DMS 273 (cell line): ENCODE results near the gene SURF1.
"Not testable (repeated sequence)": the region's sequence is repeated elsewhere in the genome, so short reads cannot be mapped to it uniquely, and the experiment has no call there.

Source experiments
- DNase-seq: peaks from one replicate; lab custom pipeline; 2025; ENCODE audit not compliant: unreplicated experiment; lab: John Stamatoyannopoulos, UW

Gene SURF1

DNA sequence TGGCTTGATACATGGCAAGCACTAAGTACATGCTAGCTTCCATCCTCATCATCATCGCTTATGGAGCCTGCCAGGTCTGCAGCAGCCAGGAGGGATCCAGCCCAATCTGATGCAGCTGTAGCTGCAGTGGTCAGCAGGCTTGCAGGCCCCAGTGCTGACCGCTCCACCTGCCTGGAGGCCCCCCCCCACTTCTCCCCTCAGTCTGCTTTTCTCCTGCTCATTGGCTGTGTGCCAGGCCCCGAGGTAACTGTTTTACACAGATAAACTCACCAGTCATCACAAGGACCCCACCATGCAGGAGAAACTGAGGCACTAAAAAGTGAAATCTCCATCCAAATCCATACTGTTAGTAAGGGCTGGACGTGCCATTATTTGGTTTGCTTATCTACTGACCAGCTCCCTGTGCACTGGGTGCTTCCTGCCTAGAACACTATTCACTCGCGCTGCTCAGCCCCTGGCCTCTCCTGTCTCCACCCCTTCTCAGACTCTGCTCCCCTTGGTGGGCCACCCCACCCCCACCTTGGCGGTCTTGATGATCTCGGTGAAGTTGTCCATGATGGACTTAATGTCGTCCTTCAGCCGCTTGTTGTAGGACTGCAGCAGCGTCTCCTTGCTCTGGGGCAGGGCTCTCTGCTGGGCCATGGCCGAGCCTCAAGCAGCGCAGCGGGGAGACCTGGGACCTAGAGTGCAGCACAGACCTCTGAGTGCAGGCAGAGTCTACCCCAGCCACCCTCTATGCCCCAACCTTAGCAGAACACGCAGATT is 10.1 kb downstream of the SURF1 start:
- DNase-seq, result no peak

DNA sequence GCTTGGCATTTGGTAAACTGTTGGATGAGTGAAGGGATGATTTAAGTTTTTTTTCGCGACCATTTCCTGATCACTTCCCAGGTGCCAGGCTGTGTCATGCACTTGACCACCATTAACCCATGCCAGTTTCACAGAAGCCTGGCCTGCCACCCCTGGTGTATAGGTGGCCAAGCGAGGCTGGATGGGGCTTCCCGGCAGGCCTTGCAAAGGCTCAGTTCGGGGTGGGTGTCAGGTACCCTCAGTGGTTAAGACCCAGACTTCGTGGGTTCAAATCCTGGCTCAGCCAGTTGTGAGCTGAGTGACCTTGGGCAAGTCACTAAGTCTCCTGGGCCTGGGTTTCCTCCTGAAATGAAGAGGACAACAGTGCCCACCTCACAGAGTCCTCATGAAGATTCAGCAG is 10.7 kb downstream of the SURF1 start:
- no peak for DNase-seq

DNA sequence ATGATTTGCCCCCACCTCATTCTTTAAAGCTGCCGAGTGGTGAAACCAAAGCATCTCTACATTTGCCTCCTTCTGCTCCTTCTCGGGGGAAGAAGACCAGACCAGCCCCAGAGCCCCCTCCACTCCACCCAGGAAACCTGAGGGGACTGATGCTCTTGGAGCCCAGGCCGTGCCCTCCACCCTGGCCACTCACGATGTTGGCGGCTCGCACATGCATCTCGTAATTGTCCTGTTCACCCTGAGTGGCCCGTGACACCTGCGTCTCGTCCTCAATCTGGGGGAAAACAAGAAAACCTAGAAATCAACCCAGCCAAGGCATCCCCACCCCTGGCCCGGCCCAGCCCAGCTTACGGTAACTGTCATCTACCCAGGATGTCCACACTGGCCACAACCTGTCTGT is 11.3 kb downstream of the SURF1 start:
- DNase-seq, result no peak

DNA sequence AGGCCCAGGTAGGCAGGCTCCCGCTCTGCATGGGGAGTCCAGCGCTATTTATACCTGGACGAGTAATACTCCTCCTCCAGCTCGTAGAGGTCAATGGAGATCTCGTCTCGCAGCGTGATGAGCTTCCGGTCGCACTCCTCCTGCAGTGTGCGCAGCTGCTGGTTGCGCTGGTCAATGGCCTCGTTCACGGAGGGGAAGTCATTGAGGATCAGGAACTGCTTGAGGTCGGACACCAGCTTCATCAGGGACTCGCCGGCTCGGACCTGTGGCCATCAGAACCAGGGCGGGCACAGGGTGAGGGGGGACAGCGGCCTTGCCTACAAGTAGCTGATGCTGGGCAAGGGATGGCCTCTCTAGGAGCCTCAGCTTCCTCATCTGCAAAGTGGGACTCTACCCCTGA is 12.2 kb downstream of the SURF1 start:
- no peak for DNase-seq

DNA sequence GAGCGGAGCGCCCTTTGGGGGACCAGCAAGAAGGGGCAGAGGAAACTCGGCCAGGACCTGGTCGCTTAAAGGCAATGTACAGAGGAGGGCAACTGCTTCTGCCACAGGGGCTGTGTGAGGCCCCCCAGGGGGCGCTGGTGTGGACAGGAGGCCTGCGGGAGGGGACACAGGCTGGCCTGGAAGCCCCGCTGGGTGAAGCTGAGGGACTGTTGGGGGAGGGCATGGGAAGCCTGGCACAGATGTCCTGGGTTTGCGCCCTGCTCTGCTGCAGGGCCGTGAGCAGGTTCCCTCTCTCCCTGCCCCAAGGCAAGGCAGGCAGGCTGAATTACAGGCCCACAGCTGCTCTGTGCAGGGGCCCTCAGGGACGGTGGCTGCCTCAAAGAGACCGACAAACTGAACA is 13.7 kb downstream of the SURF1 start:
- peak; percentile 78 for DNase-seq

DNA sequence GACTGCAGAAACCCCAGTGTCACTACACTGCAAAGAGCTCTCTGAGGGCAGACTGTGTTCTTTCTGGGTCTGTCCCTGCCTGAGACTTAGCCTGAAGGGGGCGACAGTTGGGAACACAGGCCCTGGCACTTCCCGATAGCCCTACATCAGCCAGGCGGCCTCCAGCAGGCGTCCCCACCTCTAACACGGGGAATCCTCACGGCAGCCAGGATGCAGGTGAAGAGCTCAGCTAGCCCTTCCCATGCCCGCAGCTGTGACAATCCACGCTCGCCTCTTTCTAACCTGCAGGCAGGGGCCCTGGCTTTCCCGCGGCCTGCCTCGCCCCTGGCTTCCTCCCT is 14.2 kb downstream of the SURF1 start:
- peak; percentile 53 for DNase-seq

DNA sequence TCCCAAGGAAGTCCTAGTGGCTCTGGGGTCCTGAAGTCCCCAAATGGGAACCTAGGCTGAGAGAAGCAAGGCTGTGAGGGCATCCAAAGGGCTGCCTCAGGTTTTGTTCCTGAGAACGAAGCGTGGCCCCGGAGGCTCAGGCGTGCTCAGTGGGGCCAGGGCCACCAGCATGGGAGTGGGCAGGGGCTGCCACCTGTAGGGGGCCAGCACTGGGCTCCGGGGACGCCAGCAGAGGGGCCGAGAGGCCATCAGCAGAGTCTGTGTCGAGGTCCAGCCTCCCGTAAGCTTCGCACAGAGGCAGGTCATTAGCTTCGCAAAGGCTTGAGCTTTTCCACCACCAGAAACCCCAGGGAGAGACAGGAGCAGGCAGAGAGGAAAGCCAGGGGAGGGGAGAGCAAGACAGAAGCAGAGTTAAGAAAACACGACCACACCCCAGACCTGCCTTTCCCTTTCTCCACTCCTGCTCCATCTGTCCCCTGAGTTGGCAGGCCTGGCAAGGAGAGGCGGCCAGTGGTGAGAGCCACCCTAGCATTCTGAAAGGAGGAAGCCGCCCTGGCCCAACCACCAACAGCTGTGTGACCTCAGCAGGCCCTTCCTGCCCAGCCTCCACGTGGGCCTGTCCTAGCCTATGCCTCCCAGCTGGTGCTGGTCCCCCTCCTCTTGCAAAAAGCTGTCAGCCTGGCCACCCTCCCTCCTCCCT is 14.8 kb downstream of the SURF1 start:
- DNase-seq, result peak; percentile 53

DNA sequence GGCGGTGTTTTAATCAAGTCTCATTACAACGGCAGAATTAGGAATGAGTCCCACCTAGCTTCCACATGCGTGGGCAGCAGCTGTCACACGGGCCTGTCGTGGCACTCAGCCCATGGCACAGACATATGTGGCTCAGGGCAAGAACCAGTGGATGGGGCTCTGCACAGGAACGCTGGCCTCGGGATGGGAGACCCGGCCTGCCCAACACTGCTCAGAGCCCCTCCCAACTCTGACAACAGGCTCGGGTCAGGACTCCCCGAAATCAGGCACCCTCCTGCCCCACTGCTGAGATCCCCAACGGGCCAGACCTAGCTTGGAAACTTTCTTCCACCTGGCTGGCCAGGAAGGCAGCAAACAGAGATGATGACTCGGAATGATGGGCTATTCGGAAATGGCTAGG is 15.4 kb downstream of the SURF1 start:
- DNase-seq, result no peak

DNA sequence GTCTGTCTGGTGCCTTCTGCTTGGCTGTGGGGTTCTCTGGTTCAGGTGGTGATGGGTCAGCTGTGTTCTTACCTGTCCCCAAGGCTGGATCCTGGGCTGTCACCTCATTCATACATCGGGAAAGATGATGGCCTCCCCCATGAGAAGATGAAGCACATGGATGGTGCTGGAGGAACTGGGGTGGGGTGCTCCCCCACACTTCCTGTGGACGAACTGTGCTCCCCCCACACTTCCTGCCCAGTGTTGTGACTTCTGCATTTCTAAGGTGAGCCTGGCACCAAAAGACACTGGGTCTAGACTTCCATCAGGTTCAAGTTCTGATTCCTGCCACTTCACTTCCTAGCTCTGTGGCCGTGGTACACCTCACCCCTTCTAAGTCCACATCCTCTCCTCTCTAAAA is 16.0 kb downstream of the SURF1 start:
- DNase-seq, result no peak

DNA sequence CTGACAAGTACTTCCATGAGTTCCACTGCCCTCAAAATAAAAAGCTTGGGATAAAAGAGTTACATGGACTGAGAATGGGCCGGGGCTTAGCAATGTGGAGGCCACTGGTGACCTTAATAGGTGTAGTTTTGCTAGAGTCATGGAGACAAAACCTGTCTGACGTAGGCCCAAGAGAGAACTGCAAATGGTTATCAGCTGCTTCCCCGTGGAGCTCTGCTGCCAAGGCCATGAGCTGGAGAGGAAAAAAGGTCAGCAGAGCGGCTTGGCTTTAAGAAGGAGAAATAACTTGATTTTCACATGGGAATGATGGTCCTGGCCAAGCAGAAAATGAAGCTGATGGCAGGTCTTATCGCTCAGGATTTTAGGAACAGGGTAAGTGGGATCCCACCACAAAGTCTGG is 16.6 kb downstream of the SURF1 start:
- DNase-seq, result no peak

DNA sequence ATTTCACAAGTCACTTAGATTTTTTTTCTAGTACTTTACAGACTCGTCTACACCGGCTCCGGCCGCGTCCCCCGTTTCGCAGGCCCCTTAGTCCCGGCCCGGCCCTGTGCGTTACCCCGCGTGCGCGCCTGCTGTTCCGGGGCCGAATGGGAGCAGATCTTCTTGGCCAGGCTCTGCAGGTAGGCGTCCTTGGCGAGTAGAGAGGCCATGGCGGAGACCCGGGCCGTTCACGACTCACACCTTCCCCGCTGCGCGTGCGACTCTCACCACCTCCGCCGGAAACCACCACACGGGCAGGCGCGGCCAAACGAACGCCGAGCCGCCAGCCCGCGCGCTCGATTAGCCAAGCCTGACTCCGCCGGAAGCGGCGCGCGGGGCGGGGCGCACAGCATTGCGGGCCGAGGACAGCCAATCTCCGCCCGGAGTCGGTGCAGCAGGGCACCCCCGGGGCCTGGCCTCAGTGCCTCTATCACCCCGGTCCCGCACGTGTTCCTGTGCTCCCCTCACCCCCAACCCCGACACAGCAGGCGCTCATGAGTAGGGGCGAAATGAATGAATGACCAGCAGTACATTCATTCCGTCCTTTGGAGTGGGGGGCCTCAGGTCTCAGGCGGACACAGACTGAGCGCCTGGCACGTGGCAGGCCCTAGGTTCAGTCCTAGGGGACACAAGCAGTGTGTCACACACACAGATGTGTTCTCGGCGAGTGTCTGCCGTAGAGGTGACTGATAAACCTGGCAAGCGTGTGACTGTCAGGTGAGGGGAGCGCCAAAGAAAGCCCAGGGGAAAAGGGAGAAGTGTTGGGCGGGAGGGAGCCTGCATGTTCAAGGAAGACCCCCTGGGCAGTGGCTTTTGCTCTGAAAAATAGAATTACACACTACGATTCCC is 20.1 kb downstream of the SURF1 start, which contains the start of gene SURF6:
TSS of gene SURF6 (minus strand) at position 265 of the 888 bp plus-strand sequence. CDS start at position 209, 56 bp downstream.
- DNase-seq, result peak; percentile 97

DNA sequence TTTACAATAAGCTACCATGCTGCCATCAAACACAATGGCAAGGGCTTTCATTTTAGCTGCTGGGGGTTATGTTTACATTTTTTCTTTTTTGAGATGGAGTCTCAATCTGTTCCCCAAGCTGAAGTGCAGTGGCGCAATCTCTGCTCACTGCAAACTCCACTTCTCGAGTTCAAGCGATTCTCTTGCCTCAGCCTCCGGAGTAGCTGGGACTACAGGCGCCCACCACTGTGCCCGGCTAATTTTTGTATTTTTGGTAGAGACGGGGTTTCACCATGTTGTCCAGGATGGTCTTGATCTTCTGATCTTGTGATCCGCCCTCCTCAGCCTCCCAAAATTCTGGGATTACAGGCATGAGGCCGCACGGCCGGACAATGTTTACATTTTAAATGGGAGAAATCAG is 21.4 kb downstream of the SURF1 start:
- DNase-seq, result not testable (repeated sequence)

DNA sequence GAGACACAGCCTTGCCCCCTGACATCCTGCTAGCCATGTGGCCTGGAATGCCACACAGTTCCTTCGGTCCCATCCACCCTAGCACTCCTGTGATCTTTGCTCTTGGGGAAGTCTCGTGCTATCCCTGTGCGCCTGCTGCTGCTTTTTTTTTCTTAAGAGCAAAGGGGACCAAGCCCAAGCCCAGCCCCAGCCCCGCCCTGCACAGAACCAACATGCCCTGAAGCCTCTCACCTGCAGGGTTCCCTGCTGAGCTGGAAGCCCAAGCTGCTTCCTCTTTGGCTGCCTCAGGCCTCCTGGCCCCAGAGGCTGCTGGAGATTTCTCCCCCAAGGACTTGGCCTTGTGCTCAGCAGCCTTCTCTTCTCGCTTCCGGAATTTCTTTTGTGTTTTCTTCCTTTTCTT is 22.1 kb downstream of the SURF1 start:
- no peak for DNase-seq

DNA sequence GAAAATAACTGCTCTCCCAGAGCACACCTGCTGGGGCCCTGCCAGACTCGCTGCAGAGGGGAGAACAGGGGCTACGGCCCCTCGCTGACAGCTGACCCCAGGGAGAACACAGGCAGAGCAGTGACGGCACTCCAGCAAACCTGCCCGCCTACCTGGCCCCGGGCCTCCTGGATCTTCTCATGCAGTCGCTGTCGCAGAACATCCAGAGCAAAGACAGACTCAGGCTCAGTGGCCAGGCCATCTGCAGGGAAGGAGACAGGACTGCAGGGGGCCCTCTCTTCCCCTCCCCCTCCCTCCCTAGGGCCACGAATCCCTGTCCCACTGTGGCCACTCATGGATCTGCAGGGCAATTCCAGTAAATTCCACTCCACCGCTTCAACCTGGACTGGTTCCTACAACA is 22.7 kb downstream of the SURF1 start:
- no peak for DNase-seq

DNA sequence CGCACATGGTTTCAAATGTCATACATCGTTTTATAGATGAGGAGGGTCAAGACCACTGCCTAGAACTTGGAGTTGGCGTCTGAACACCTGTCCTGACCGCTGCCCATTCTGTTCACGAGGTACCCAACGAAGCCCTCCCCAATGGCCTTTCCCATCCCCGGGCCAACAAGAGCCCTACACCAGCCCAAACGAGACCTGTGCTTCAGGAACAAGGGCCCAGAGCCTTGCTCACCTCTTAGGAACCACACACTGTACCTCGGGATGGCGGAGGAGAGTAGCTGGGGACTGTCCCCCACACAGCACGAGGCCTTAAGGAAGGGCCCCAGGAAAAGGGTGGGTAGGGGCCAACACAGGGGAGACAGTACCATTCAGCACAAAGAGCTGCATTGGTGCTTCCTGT is 23.3 kb downstream of the SURF1 start:
- no peak for DNase-seq

DNA sequence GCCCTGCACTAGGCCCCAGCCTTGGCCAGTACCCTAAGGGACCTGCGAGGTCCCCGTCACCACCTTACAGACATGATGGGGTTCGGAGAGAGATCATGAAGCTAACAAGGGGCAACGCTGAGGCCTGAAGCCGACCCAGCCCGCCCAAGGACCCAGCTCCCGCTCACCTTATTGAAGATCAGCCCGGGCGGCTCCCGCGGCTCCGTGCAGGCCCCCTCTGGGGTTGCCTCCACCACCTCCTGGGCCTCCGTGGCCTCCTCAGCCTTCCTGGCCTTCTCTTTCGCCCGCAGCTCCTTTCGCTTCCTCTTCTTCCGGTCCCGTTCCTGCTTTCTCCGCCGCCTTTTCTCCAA is 23.9 kb downstream of the SURF1 start:
- DNase-seq, result no peak

DNA sequence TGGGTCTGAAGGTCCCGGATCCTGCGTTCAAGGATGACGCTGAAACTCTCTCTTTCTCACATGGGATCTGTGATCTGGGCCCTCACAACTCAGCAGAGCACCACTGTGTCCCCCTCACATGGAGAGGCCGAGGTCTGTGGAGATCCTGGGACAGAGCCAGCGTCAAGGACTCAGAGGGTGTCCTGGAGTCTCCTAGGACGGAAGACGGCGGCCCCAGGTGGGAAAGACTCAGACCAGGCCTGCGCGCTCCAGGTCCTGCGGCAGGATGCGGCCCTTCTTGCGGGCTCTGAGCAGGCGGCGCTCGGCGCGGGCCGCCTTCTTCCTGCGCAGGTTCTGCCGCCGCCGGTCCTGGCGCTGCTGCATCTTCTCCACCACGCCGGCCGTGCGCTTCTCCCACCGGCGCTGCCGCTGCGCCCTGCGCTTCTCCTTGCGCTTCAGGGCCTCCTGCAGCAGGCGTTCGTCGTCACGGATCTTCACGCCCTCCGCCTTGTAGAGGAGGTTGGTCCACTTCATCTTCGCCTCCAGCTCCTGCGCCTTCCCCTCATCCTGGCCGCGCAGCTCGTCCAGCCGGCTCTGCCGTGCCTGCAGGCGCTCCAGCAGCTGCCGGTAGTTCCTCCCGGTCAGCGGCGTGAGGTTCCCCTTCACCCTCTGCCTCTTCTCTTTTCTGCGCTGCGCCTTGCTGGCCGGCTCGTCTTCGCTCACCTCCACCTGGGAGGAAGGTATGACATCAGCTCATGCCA is 24.5 kb downstream of the SURF1 start:
- no peak for DNase-seq

DNA sequence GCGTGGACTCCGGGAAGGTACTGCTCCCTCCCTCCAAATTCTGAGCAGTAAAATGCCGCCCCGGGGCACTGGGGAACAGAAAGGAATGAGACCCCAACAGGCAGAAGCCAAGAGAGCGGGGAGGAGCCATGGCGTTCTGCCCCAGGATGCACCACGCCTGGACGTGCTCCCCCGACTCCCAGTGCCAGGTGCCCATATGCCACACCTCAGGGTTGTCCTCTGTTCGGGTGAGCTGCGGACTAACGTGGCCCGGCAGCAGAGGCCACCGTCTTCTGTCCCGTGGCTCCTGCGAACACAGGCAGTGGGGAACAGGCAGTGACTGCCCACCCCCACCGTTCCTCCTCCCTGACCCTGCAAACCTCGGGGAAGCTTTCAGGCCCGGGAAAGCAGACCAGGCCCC is 25.1 kb downstream of the SURF1 start:
- DNase-seq, result no peak

DNA sequence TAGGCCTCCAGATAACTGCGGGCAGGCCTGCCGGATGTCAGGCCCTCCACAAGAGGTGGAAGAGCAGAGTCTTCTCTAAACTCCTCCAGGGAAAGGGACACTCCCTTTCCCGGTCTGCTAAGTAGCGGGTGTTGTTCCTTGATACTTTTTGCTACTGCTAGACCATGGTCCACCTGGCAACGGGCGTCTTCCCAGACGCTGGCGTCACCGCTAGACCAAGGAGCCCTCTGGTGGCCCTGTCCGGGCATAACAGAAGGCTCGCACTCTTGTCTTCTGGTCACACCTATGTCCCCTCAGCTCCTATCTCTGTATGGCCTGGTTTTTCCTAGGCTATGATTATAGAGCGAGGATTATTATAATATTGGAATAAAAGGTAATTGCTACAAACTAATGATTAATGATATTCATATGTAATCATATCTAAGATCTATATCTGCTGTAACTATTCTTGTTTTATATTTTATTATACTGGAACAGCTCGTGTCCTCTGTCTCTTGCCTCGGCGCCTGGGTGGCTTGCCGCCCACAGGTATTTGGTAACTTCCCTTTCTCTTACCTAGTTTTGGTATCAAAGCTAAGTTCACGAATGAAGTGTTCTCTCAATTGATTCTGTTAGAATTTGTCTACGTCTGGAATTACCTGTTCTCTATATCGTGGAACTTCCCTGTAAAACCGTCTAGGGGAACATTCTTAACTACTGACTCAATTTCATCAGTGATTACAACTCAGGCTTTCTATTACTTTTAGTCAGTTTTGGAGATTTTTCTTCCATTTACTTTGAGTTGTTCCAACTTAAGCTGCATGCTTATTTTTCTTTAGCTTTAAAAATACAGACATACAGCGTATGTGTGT is 26.8 kb downstream of the SURF1 start:
- peak; percentile 57 for DNase-seq

DNA sequence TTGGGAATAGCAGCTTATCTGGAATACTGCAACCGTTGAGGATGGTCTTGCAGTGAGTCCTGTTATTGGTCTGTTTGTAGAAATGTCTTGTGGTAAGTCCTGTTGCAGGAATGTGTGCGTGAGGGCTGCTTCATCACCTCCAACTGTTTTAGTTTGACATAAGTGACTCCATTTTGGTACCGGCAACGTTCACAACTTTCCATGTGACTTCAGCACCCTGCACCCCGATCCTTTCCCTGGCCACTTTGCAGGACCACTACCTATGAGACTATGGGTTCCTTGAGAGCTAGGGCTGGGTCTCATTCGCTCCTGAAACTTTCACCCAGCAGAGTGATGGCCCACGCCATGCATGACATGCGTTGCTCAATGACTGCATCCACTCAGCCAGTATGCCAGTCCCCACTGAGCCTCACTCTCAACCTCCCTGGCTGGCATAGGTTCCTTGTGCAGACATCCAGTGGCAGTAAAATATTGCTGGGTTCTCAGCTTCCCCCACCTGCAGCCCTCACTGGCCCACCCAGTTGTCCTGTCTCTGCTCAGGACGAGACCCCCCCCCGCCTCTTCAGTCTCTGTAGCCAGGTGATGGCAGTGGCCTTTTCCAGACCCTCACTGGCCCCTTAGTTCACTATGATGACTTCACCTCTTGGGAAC is 28.3 kb downstream of the SURF1 start:
- DNase-seq, result no peak
